ENCODE data around the gene SNRPD3. TPM values are rescaled to one million over a fixed set of nuclear protein-coding genes. Genes with fewer than 3 reads are reported as not detected.
"Not testable (repeated sequence)": the region's sequence is repeated elsewhere in the genome, so short reads cannot be mapped to it uniquely, and the experiment has no call there.

SNRPD3 gene
- total RNA-seq, 1 donor from 2014 or later, result 70.0 TPM

- intact Hi-C loops (cut with DNase I), result loop anchor here (5.0 kb wide), 2 partner anchors 194 to 339 kb away; no protein-coding TSS in a partner anchor
- DNase-seq (ENCODE audit: missing footprints) (no peak), ATAC-seq (no peak)
Measured at GRCh38 chr22:24526191-24526590, 29.6 kb upstream of the SNRPD3 start.

DNA sequence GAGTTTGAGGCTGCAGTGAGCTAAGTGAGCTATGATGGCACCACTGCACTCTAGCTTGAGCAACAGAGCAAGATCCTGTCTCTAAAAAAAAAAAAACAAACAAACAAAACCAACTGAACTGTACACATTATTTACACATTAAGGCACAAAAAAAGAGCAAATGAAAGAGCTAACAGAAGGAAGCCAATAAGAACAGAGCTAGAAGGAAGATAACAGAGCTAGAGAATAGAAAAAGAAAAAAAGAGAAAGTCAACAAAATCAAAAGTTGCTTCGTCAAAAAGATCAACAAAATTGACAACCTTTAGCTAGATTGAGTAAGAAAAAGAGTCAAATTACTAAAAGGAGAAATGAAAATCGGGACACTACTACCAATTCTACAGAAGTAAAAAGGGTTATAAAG lies 25.9 kb upstream of the SNRPD3 start:
- ATAC-seq, result no peak
- no peak for DNase-seq (ENCODE audit: missing footprints)
- intact Hi-C loops (cut with DNase I), result loop anchor here (5.0 kb wide), 2 partner anchors 198 to 343 kb away; no protein-coding TSS in a partner anchor

- intact Hi-C loops (cut with DNase I); ATAC-seq; DNase-seq (ENCODE audit: missing footprints): not testable (repeated sequence)
Measured at GRCh38 chr22:24530968-24531367, 24.8 kb upstream of the SNRPD3 start.

DNA sequence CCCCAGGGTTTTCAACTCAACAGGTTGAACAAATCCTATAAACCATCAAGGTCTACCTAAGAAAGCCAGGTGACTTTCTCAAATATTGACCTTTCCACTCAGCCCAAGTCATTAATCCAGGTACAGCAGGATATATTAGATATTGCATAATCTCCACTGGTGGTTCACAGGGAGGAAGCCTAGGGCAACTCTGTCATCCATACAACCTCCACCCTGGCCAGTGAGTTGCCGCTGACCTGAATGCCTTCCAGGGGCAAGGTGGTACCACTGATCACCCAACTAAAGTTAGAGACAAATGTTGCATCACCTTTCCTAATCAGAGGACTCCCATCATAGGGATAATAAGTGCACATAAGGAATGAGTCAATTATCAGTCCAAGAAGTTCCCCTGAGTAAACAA lies 23.7 kb upstream of the SNRPD3 start:
- DNase-seq (ENCODE audit: missing footprints), result no peak
- no peak for ATAC-seq
- intact Hi-C loops (cut with DNase I), result no loop called here

DNA sequence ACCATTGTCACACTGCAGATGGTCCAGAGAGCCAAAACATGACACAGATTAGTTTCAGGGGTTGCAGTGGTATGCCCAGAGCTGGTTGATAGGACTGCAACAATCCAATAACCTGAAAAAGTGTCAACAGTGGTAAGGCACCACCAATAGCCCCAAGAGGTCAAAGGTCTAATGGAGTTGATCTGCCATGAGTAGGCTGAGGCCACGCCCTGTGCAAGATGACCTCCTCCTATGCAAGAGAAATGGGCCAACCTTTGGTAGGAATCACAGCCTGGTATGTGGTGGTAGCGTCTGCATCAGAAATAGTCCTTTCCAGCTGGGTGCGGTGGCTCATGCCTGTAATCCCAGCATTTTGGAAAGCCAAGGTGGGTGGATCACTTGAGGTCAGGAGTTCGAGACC lies 20.5 kb upstream of the SNRPD3 start:
- ATAC-seq (no peak), DNase-seq (ENCODE audit: missing footprints) (no peak)
- intact Hi-C loops (cut with DNase I), result no loop called here

DNA sequence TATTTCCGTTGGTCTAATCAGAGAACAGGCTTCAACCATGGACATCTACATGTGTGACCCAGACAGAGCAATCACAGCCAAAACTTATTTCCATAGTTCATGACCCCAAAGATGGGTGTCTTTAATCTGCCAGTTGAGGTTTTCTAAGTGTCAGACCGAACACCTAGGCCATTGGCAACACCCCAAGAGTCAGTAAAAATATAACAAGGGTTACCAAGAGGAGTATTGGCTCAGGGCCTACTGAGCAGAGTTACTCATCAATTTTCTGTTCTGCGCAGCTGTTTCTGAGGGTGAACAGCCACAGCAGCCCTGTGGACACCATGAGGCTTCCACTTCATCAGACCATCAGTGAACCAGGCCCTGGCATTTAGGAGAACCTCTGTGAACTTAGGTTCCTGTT lies 19.7 kb upstream of the SNRPD3 start:
- no peak for ATAC-seq
- intact Hi-C loops (cut with DNase I), result no loop called here
- DNase-seq (ENCODE audit: missing footprints), result no peak

DNA sequence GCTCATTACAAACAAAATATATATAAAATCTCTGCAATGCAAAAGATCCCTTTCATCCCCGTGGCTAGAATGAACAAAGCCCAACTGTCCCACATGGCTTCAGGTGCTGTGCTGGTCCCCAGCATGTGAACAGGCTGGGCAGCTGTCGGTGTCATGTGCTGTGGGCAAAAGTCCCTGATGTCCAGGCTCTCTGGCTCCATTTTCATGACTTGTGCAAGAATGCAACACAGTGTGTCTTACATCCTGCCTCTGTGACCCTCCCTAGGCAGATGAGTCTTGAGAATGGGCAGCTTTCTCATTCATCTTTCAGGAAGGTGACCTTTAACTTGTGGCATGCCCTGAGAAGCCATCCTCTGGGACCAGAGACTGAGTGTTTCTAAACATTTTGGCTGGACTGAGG lies 15.3 kb upstream of the SNRPD3 start:
- DNase-seq (ENCODE audit: missing footprints) (no peak), ATAC-seq (no peak)
- intact Hi-C loops (cut with DNase I), result no loop called here

DNA sequence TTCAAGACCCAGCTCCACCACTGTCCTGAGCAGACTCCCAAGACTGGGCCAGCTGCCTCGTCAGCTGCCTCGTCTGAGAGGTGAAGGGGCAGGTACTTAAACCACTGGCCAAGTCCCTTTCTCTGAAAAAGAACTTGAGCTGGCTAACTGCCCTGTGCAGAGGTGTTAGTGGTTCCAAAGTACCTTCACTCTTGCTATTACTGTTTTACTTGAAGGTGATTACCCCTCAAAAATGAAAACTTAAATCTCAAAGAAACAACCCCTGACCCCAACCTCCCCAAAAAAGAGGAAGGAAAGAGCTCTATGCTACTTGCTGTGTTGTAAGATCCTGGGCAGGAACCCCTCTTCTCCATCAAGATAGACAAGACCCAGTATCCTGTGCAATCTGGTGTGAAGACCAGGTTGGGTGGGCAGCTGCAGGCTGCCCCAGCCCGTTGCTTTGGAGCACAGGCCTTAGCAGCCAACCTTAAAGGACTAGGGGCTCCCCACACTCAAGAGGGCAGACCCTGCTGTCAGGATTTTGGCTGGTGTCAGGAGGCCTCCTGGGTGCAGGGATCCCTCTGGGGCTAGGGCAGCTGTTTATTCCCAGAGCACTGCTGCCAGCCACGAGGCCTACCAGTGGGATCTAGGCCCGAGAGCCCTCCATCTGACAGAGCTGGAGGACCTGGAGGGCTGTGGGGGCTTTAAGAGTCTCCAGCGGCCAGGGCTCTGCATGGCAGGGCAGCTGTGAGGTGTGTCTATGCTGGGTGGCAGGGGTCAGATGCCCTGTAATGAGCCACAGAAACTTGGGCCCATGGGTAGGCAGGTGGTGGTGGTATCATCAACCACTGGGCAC lies 13.9 kb upstream of the SNRPD3 start:
- no peak for DNase-seq (ENCODE audit: missing footprints)
- intact Hi-C loops (cut with DNase I), result no loop called here
- ATAC-seq, result no peak

DNA sequence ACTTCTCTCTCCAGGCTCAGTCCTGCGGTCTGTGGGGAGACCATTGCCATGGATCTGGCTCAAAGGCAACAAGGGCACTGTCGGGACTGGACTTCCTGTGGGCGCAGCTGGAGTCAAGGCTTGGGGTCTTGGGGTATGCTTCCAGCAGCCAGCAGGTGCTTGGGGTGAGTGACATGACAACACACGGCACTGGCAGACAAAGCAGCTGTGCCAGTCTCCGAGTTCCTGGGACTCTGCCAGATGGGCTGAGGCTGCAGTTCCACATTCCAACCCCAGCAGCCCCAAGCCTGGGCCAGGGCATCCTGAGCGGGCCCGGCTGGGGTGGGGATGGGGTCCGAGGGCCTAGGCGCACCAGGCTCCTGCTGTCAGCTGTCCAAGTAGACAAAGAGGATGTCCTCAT lies 13.2 kb upstream of the SNRPD3 start:
- intact Hi-C loops (cut with DNase I), result no loop called here
- DNase-seq (ENCODE audit: missing footprints) (peak; percentile 70), ATAC-seq (peak; percentile 69)

DNA sequence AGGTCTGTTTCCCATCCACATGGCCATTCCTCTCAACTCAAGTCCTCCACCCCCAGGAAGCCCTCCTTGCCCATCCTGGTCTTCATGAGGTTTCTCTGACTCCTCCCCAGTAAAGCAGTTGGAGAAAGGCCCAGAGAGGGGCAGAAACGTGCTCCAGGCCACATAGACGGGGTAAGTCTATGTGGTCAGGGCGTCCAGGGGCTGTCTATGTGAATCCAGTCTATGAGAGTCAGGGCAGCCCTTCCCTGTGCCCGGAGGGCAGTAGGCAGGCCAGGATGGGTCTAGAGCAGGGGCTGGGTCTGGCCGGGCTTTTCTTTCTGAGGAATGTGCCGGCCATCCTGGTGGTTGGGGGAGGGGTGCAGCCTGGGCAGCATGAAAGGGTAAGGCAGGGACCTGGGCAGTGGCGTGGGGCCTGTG lies 12.6 kb upstream of the SNRPD3 start:
- DNase-seq (ENCODE audit: missing footprints) (no peak), ATAC-seq (peak; percentile 2)
- intact Hi-C loops (cut with DNase I), result no loop called here

GRCh38 chr22:24543679-24544243 lies 12.0 kb upstream of the SNRPD3 start:
- intact Hi-C loops (cut with DNase I), result no loop called here
- DNase-seq (ENCODE audit: missing footprints) (no peak), ATAC-seq (no peak)

DNA sequence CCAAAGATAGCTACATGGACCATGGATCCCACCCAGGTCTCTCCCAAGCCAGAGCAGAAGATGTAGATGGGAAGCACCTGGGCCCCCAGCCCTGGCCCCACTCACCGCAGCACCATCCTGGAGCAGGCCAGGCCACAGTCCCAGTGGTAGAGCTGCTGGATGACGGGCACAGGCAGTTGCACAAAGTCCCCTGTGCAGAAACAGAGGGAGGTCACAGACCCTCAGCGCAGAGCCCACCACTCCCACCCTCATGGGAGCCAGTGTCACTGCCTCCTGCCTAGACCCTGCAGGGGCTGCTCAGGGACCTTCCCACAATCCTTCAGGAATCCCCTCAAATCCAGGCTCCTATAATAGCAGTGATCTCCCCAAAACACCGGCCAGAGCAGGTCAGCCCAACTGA lies 7.0 kb upstream of the SNRPD3 start:
- intact Hi-C loops (cut with DNase I), result no loop called here
- no peak for DNase-seq (ENCODE audit: missing footprints)
- ATAC-seq, result no peak

DNA sequence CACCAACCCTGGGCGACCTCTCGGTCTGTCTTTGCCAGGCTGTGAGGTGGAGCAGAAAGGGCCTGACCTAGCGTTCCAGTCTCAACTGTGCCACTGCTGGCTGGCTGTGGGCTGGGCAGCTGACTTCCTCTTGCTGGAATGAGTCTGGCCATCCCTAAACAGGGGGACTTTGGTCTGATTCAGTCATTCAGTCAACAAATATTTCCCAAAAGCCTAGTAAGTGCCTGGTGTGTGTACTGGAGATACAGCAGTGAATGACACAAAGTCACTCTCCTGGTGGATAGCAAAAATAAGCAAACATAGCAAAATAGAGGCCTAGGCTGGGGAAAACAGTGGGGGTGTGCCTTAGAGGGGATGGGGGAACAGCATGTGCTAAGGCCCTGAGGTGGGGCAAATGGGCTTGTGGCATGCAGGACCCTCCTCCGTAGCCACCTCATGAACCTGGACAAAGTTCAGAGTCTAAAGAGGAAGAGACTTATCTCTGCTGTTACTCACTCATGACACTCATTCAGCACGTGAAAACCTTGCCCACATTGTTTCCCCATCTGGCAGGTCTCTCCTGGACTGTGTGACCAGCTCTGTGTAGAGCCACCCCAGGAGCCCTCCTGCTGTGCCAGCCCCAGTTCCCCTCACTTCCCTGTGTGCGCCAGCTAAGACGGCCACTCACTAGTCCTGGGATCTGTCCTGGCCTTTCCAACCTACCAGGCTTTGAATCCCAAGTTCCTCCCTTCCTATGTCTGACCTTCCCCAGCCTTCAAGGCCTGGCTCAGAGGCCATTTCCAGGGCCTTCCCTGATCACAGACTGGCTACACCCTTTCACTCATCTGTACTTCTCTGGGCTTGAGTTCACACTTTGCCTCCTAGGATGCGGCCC lies 5.5 kb upstream of the SNRPD3 start:
- ATAC-seq (no peak), DNase-seq (ENCODE audit: missing footprints) (no peak)
- intact Hi-C loops (cut with DNase I), result no loop called here

GRCh38 chr22:24550902-24551435 lies 4.8 kb upstream of the SNRPD3 start:
- DNase-seq (ENCODE audit: missing footprints) (no peak), ATAC-seq (no peak)
- intact Hi-C loops (cut with DNase I), result no loop called here

- DNase-seq (ENCODE audit: missing footprints); intact Hi-C loops (cut with DNase I); ATAC-seq: not testable (repeated sequence)
Measured at GRCh38 chr22:24552503-24553286, 3.1 kb upstream of the SNRPD3 start.

GRCh38 chr22:24553597-24554312 lies 2.0 kb upstream of the SNRPD3 start:
- peak; percentile 3 for ATAC-seq
- intact Hi-C loops (cut with DNase I), result no loop called here
- no peak for DNase-seq (ENCODE audit: missing footprints)

- ATAC-seq, result no peak
- intact Hi-C loops (cut with DNase I), result no loop called here
- peak; percentile 74 for DNase-seq (ENCODE audit: missing footprints)
Measured at GRCh38 chr22:24554313-24555164, 1.3 kb upstream of the SNRPD3 start, which contains the start of gene GUCD1. TSS of gene GUCD1 (minus strand) at chr22:24555138. CDS start at chr22:24554991, 147 bp downstream.

Measured in Right ventricle myocardium inferior (tissue), 1 donor.